Eye (tissue), 1 donor: ENCODE data around the gene MUC5B.
A peak's percentile ranks its signal among the peaks of the same experiment; 100 is the strongest.

ENCODE experiments used
- DNase-seq: peaks from one replicate; pipeline ENCODE4 v3.0.0-alpha.2; 2015

MUC5B gene

GRCh38 chr11:1192741-1193325 is 30.0 kb upstream of the MUC5B start:
- DNase-seq: no peak

GRCh38 chr11:1193326-1194230 is 29.3 kb upstream of the MUC5B start:
- DNase-seq: no peak

- no peak for DNase-seq
Measured at GRCh38 chr11:1194231-1194976, 28.5 kb upstream of the MUC5B start.

- no peak for DNase-seq
Measured at GRCh38 chr11:1194977-1195681, 27.7 kb upstream of the MUC5B start.

- DNase-seq: no peak
Measured at GRCh38 chr11:1195682-1196515, 27.0 kb upstream of the MUC5B start.

GRCh38 chr11:1196516-1197391 is 26.1 kb upstream of the MUC5B start:
- no peak for DNase-seq

- no peak for DNase-seq
Measured at GRCh38 chr11:1197431-1197885, 25.4 kb upstream of the MUC5B start.

GRCh38 chr11:1197886-1198560 is 24.8 kb upstream of the MUC5B start:
- DNase-seq: no peak

- DNase-seq: no peak
Measured at GRCh38 chr11:1198561-1199240, 24.2 kb upstream of the MUC5B start.

GRCh38 chr11:1199241-1199750 is 23.6 kb upstream of the MUC5B start:
- DNase-seq: no peak

- no peak for DNase-seq
Measured at GRCh38 chr11:1199751-1200610, 22.9 kb upstream of the MUC5B start.

GRCh38 chr11:1200611-1201191 is 22.2 kb upstream of the MUC5B start:
- no peak for DNase-seq

GRCh38 chr11:1201395-1202153 is 21.3 kb upstream of the MUC5B start:
- DNase-seq: peak; percentile 22

- DNase-seq: no peak
Measured at GRCh38 chr11:1202154-1202775, 20.6 kb upstream of the MUC5B start.

GRCh38 chr11:1202776-1203504 is 19.9 kb upstream of the MUC5B start:
- peak; percentile 85 for DNase-seq
